Ovary (tissue), 9 donors: ENCODE data around the gene FAT1. TPM values are rescaled to one million over a fixed set of nuclear protein-coding genes. Genes with fewer than 3 reads are reported as not detected.
"Not testable (repeated sequence)": the region's sequence is repeated elsewhere in the genome, so short reads cannot be mapped to it uniquely, and the experiment has no call there.

Experiments used
- DNase-seq, 5 donors: peaks; one replicate each; pipeline ENCODE4 v3.0.0-alpha.2; 2019 to 2020
- H3K27ac ChIP-seq, 2 donors: fragments of 200-600 bp; one replicate each; pipeline versions ENCODE4 v1.5.1 to v1.8.0; 2019 to 2022
- H3K27me3 ChIP-seq: fragments of 200-600 bp; one replicate; pipeline ENCODE4 v1.8.0; 2022
- H3K36me3 ChIP-seq: fragments of 200-600 bp; sonication (generic); one replicate; pipeline ENCODE4 v1.5.1; 2019
- H3K4me1 ChIP-seq: one replicate; pipeline ENCODE4 v1.8.1; 2013; ENCODE audit warnings: mild to moderate bottlenecking, moderate library complexity; ENCODE audit not compliant: insufficient read depth
- H3K4me3 ChIP-seq: fragments of 200-600 bp; sonication (generic); one replicate; pipeline ENCODE4 v1.5.1; 2017
- H3K9me3 ChIP-seq, 2 donors: fragments of 200-600 bp in 1 of 2; sonication (generic) in 1 of 2; one replicate each; pipeline versions ENCODE4 v1.5.1 to v1.8.1; 2013 to 2019; ENCODE audit warnings: mild to moderate bottlenecking in 1 of 2, moderate library complexity in 1 of 2
- EP300 ChIP-seq: sonication (generic); formaldehyde crosslinking; IDR thresholded peaks from one replicate; pipeline ENCODE4 v1.6.1; 2017; ENCODE audit warnings: antibody characterized with exemption
- POLR2A ChIP-seq: fragments of 450-650 bp; IDR thresholded peaks from one replicate; pipeline ENCODE4 v1.6.1; 2017; ENCODE audit warnings: antibody characterized with exemption, mild to moderate bottlenecking, moderate library complexity
- WGBS, 3 donors: extraction: QIAGEN DNeasy Blood & Tissue Kit in 1 of 3; methylation state at CpG; one replicate each; pipeline versions ENCODE4 v1.1.5 to v1.1.7; 2013 to 2017; 5-methylcytosine and 5-hydroxymethylcytosine counted together
- intact Hi-C, 4 donors: fragments of 100-400 bp; cut with DNase I; formaldehyde crosslinking; loops; one replicate each; pipeline versions ENCODE4 v1.11.0 to v1.15.1; 2022 to 2023
- polyA plus RNA-seq, 2 donors: library from polyadenylated mRNA; stranded (reverse); fragments of 200-250 nt in 1 of 2; fragments of 350-450 nt in 1 of 2; fragmentation: Illumina TruSeq in 1 of 2; extraction: RNeasy Lipid Tissue Mini Kit (QIAGEN cat#74804) in 1 of 2; gene quantifications; one replicate each; pipeline ENCODE4 v1.2.3, GENCODE V29; 2013 to 2014
- total RNA-seq, 7 donors: library from RNA; depleted of rRNA in 2 of 7; stranded (reverse); fragments of >200 nt in 2 of 7; fragmentation: NEBNext Ultra II Directional in 3 of 7; extraction: Animal tissue kit (Norgen Biotek cat#: 25700) in 3 of 7; gene quantifications; one replicate each; pipeline versions ENCODE4 v1.1.0 to v1.2.4, GENCODE V29; 2016 to 2023
- TF ChIP-seq, protein P1 (sequence below), 3 donors: fragments of 450-650 bp in 2 of 3; fragments of 200-600 bp in 1 of 3; IDR thresholded peaks; one replicate each; pipeline versions ENCODE4 v1.5.1 to v1.8.0; 2016 to 2022; ENCODE audit warnings: antibody characterized with exemption in 3 of 3, mild to moderate bottlenecking in 1 of 3
- donor health status: DM: no; HTN: no; CAD: no; lungs with moderate emphysema.
- donor health status: DM: no; HTN: no; CAD: no.
- donor health status: Bipolar disorder and iron deficiency.
- donor health status: DM: yes; HTN: yes; CAD: no.
- donor health status: DM: no; HTN: no; CAD: no.
- donor health status: DM: yes; HTN: yes; CAD: no.

The FAT1 gene
- total and polyA plus RNA-seq, 9 donors: 20.5 to 78.6 (median 46.6) TPM

GRCh38 chr4:186760576-186760975 is 36.9 kb upstream of the FAT1 start:
- 73 to 82% (median 78%) methylated on average over 6 of the region's 6 CpGs for WGBS, 3 donors
- TF ChIP-seq EP300 (no peak), POLR2A (no peak)
- TF ChIP-seq, protein P1, sequence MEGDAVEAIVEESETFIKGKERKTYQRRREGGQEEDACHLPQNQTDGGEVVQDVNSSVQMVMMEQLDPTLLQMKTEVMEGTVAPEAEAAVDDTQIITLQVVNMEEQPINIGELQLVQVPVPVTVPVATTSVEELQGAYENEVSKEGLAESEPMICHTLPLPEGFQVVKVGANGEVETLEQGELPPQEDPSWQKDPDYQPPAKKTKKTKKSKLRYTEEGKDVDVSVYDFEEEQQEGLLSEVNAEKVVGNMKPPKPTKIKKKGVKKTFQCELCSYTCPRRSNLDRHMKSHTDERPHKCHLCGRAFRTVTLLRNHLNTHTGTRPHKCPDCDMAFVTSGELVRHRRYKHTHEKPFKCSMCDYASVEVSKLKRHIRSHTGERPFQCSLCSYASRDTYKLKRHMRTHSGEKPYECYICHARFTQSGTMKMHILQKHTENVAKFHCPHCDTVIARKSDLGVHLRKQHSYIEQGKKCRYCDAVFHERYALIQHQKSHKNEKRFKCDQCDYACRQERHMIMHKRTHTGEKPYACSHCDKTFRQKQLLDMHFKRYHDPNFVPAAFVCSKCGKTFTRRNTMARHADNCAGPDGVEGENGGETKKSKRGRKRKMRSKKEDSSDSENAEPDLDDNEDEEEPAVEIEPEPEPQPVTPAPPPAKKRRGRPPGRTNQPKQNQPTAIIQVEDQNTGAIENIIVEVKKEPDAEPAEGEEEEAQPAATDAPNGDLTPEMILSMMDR (IDR thresholded peaks at IDR 0.05): no peak
- intact Hi-C loops: no loop called here
- DNase-seq: no peak
- no peaks in the 10 kb centered on the region for H3K36me3 ChIP-seq
- H3K27ac ChIP-seq: no peak overlapping the region
- H3K27me3 ChIP-seq: no peaks in the 10 kb centered on the region
- H3K9me3 ChIP-seq: no peaks in the 10 kb centered on the region
- no peaks in the 10 kb centered on the region for H3K4me1 ChIP-seq
- H3K4me3 ChIP-seq: no peak overlapping the region

- no peaks in the 10 kb centered on the region for H3K36me3 ChIP-seq
- WGBS, 3 donors: 91 to 94% (median 94%) methylated on average over 10 of the region's 10 CpGs
- H3K9me3 ChIP-seq: no peaks in the 10 kb centered on the region
- H3K4me1 ChIP-seq: no peaks in the 10 kb centered on the region
- no peak for DNase-seq
- intact Hi-C loops: no loop called here
- TF ChIP-seq POLR2A (no peak), EP300 (no peak)
- TF ChIP-seq, protein P1 (IDR thresholded peaks at IDR 0.05): no peak
- no peaks in the 10 kb centered on the region for H3K27me3 ChIP-seq
- H3K27ac ChIP-seq: no peak overlapping the region
- no peak overlapping the region for H3K4me3 ChIP-seq
Observed at GRCh38 chr4:186759990-186760389, 36.3 kb upstream of the FAT1 start.

DNA sequence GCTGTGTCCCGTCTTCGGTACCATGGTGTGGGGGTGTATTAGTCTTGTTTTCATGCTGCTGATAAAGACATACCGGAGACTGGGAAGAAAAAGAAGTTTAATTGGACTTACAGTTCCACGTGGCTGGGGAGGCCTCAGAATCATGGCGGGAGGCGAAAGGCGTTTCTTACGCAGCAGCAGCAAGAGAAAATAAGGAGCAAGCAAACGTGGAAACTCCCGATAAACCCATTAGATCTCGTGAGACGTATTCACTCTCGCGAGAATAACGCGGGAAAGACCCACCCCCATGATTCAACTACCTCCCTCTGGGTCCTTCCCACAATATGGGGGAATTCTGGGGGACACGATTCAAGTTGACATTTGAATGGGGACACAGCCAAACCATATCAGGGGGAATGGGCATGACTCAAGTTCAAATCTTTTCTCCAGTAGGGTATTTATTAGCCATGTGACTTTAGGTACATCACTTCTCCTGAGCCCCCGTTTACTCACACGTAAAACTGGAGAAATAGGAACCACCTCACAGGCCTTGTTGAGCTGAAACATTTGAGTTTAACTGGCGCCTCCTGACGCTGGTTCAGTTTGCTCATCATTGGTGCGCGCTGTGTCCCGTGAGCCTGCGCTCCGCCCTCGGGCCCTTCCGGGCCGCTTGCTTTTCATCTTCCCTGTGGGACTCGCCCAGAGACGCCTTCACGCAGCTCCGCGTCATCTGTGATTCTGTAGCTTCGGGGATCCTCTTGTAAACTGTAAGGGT is 35.5 kb upstream of the FAT1 start:
- no peak for DNase-seq
- no peaks in the 10 kb centered on the region for H3K27me3 ChIP-seq
- no peaks in the 10 kb centered on the region for H3K36me3 ChIP-seq
- intact Hi-C loops: no loop called here
- no peak overlapping the region for H3K4me3 ChIP-seq
- TF ChIP-seq EP300 (no peak), POLR2A (no peak)
- 89 to 91% (median 89%) methylated on average over 35 of the region's 35 CpGs for WGBS, 3 donors
- no peaks in the 10 kb centered on the region for H3K9me3 ChIP-seq
- H3K27ac ChIP-seq: no peak overlapping the region
- no peaks in the 10 kb centered on the region for H3K4me1 ChIP-seq

- Histone ChIP-seq H3K36me3 (no peaks in the 10 kb centered on the region), H3K4me3 (no peak overlapping the region), H3K9me3 (no peaks in the 10 kb centered on the region), H3K27ac (no peak overlapping the region), H3K4me1 (no peaks in the 10 kb centered on the region), H3K27me3 (no peaks in the 10 kb centered on the region)
- intact Hi-C loops: no loop called here
- no peak for DNase-seq
- 80 to 81% (median 80%) methylated on average over 13 of the region's 13 CpGs for WGBS, 3 donors
- TF ChIP-seq EP300: no peak
- TF ChIP-seq POLR2A: no peak
- TF ChIP-seq, protein P1 (IDR thresholded peaks at IDR 0.05): no peak
Observed at GRCh38 chr4:186757696-186758355, 34.2 kb upstream of the FAT1 start.

GRCh38 chr4:186756550-186756949 is 32.9 kb upstream of the FAT1 start:
- H3K36me3 ChIP-seq, H3K27ac ChIP-seq, H3K4me3 ChIP-seq, DNase-seq, intact Hi-C loops, H3K27me3 ChIP-seq, H3K4me1 ChIP-seq, H3K9me3 ChIP-seq: not testable (repeated sequence)
- WGBS, 3 donors: 92 to 99% (median 95%) methylated on average over 5 of the region's 5 CpGs
